Kidney capillary endothelial cell (primary cell): Measurements from ENCODE around the gene EPG5.
A peak's percentile ranks its signal among the peaks of the same experiment; 100 is the strongest.
"Not testable (repeated sequence)": the region's sequence is repeated elsewhere in the genome, so short reads cannot be mapped to it uniquely, and the experiment has no call there.

ENCODE experiments used
- DNase-seq: peaks from one replicate; pipeline ENCODE4 v3.0.0-alpha.2; 2018; ENCODE audit warnings: low spot score

Gene EPG5

GRCh38 chr18:45978084-45978483 is 11.0 kb upstream of the EPG5 start:
- DNase-seq = no peak

- DNase-seq = no peak
Measured at GRCh38 chr18:45976974-45977373, 9.8 kb upstream of the EPG5 start.

DNA sequence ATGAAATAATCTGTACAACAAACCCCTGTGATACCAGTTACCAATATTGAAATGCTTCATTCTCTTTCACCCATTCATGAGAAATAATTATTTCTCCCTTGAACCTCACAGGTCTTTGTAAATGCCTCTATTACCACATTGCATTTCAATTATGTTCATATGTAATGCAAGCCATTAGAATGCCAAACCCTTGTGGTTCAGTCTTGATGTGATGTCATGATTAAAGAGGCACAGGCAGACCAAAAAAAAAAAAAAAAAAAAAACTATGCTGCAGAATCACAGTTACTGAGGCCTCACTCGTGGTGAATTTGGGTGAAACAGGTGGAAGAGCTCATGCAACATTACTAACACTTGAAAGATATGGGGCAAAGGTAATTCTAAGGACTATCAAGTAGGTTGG is 9.4 kb upstream of the EPG5 start:
- no peak for DNase-seq

DNA sequence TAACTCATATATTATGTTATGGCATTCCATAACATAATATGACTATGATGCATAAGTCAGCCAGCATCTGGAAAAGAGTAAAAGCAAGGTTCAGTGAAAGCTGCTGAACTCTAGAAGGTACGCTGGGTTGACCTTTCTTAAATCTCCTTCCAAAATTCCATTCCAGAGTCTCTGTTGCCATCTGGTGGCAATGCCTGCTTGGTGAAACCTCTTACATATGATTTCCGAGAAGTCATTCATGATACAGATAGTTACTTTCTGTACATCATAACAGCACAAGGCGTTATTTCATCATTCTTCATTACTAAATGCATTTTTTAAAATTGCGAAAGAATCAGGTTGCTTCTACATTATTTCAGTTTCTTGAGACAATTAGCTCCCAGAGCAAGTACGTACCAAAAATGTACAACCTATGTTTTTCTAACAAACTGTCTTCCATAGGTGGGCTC is 7.0 kb upstream of the EPG5 start:
- peak; percentile 62 for DNase-seq

- not testable (repeated sequence) for DNase-seq
Measured at GRCh38 chr18:45964913-45965312, 2.2 kb downstream of the EPG5 start.

GRCh38 chr18:45962866-45963265 is 4.3 kb downstream of the EPG5 start:
- DNase-seq = no peak

DNA sequence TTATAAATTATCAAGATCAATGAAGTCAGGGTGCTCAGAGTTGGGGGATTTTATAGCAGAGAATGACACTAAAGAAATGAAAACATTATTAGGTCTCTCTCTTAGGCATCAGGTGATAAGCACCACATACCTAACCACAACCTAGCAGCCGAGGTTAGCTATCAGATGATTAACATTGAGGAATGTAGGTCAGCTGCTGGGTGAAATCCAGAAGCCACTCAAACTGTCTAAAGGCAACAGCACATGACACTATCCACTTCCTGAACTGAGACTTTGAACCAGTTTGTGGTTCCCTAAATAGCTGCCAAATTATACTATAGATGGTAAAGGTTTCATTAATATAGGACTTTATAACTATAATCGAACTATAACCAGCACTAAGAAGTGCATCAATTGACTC is 4.7 kb downstream of the EPG5 start:
- DNase-seq = no peak

DNA sequence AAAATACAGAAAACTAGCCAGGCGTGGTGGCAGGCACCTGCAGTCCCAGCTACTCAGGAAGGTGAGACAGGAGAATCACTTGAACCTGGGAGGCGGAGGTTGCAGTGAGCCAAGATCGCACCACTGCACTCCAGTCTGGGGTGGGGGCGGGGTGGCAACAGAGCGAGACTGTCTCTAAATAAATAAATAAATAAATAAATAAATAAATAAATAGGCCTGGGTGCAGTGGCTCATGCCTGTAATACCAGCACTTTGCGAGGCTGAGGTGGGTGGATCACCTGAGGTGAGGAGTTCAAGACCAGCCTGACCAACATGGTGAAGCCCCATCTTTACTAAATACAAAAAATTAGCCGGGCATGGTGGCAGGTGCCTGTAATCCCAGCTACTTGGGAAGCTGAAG is 7.6 kb downstream of the EPG5 start:
- DNase-seq = not testable (repeated sequence)

DNA sequence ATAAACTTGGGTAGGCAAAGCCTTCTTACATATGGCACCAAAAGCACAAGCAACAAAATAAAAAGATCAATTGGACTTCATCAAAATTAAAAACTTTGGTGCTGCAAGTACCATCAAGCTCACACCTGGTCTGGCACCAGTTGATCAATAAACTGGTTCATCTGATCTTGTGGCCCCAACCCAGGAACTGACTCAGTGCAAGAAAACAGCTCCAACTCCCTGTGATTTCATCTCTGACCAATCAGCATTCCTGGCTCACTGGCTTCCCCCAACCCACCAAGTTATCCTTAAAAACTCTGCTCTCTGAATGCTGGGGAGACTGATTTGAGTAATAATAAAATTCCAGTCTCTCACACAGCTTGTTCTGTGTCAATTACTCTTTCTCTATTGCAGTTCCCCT is 8.4 kb downstream of the EPG5 start:
- DNase-seq = no peak

DNA sequence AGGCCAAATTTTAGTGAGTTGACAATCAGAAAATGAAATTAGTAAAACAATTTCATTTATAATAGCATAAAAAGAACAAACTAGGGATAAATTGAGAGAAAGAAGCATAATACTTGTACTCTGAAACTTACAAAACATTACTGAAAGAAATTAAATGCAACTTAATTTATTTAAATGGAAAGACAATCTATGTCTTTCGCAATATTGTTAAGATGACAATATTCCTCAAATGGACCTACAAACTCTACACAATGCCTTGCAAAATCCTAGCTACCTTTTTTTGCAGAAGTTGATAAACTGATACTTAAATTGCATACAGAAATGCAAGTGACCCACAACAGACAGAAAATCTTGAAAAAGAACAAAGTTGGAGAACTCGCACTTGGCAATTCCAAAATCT is 9.1 kb downstream of the EPG5 start:
- no peak for DNase-seq

DNA sequence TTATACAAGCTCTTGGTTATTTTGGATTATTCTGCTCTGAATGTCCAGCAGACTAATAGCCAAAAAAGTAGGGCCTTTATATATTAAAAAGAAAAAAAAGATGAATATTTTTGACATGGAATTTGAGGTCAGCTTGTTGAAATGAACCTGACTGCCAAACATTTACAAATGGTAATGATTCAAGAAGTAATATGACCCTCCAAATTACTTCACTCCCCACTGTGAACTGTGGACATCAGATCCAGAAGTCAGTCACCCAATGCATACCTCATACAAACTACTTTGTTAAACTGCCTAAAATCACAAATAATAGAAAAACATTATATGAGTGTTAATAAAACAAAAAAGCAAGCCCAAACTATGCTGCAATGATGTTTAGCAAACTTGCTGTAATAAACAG is 10.0 kb downstream of the EPG5 start:
- no peak for DNase-seq

GRCh38 chr18:45954070-45954934 is 12.8 kb downstream of the EPG5 start:
- DNase-seq = peak; percentile 18

GRCh38 chr18:45951016-45951714 is 16.0 kb downstream of the EPG5 start:
- DNase-seq = no peak

- no peak for DNase-seq
Measured at GRCh38 chr18:45945669-45946068, 21.5 kb downstream of the EPG5 start.

GRCh38 chr18:45940724-45941123 is 26.4 kb downstream of the EPG5 start:
- no peak for DNase-seq

- no peak for DNase-seq
Measured at GRCh38 chr18:45939236-45939635, 27.9 kb downstream of the EPG5 start.

GRCh38 chr18:45938488-45938935 is 28.6 kb downstream of the EPG5 start:
- no peak for DNase-seq

DNA sequence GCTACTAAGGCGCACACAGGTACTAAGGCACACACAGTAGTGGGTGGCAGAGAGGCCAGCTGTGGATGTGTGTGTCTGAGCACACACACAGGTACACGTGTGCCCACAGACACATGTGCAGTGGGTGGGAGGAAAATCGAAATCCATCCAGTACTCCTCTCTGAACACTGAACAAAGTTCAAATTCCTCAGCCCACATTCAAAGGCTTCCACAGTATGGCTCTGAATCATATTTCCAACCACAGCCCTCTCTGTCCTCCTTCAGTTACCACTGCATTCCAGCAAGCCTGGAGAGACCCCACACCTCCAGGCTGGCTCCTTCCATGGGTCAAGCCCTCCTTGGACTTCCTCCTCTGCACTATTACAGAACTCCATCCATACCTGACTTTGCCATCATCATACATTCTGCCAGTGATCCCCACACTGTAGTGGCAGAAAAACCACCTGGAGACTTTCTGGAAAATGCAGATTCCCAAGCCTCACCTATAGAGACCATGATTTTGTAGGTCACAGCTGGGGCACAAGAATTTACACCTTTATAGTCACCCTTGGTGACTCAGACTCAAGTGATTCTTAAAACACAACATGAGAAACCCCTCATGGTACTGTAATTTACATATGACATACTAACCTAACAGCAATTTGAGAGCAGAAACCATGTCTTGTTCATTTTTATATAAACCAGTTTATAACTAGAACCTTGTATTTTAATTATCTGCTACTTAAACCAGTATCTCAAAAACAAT is 31.4 kb downstream of the EPG5 start:
- DNase-seq = no peak

DNA sequence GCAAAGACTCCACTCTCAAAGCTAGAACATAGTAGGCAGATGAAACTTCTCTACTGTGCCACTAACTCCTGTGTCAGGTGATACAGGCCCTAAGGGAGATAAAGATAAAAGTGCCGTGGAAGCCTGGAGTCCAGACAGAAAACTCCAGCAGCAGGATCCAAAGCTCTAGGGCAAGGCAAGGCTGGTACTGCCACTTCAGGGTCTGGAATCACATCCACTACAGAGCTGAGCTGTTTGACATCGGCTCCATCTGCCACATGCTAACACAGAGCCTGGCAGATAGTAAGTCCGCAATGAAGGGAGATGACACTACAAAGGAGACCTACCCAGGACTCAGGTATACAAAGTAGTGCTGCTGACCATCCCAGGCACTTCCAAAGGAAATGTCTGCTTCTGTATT is 34.4 kb downstream of the EPG5 start:
- no peak for DNase-seq

DNA sequence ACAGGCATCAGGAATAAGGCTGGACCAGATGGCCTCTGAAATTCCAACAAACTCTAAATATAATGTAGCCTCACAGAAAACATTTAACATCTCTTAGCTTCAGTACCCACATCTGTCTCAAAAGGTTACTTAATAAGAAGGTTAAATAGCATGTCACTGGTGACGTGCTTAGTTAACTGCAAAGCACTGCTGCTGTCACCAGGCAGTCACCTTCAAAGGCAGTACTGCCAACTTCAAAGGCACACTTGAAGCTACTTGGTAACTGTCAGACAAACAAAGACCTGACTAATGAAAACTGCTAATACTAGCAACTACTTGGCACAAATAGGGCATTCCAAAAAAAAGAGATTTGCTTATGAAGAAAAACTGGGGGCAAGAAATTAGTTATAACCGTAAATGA is 36.2 kb downstream of the EPG5 start:
- no peak for DNase-seq

GRCh38 chr18:45926691-45927090 is 40.4 kb downstream of the EPG5 start:
- no peak for DNase-seq

DNA sequence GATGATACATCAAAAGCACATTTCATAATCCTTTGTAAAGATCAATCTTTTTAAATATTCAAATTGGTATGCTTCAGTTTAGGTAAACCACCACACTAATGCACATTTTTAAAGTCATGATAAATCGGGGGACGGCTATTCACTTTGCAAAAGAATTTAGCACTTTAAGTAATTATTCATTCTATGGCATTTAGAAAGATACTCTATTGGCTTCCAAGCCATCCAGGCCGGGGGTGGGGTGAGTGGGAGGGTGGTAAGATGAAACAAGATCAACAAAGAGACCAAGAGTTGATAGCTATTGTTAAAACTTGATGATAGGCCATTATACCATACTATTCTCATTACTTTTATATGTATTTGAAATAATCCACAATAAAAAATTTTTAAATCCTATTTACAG is 41.0 kb downstream of the EPG5 start:
- DNase-seq = no peak

DNA sequence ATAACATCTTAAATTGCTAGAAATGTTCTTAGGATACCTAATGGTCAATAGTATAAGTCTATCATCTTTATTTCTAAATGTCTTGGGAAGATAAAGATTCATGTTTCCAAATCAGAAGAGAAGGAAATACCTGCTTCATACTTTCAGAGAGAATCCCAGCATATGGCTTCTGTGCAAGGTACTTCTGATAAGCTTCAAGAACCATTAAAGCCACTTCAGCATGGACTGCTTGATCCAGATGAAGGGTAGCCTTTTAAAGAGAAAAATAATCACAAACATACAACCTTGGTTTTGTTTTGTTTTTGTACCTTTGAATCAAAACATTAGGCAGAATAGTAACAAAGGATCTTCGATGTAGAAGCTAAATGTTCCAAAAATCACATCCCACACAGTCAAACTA is 44.0 kb downstream of the EPG5 start:
- DNase-seq = no peak
